AG04449 (cell line): ENCODE data around the gene ASIC1.

Experiments
- CTCF ChIA-PET: fragments of 350-600 bp; formaldehyde crosslinking; extraction: SDS; loops from one replicate; lab custom pipeline; 2021; ENCODE audit warnings: antibody characterized with exemption; lab: Yijun Ruan, JAX
- POLR2A ChIA-PET: fragments of 400-600, 350-600 bp; formaldehyde crosslinking; extraction: SDS; loops from one replicate; lab custom pipeline; 2020; ENCODE audit warnings: antibody characterized with exemption, inconsistent platforms; lab: Yijun Ruan, JAX
- DNase-seq: peaks from one replicate; pipeline ENCODE4 v3.0.0-alpha.2; 2010; ENCODE audit warnings: low read depth, low spot score
- H3K4me3 ChIP-seq: 2 replicates; pipeline ENCODE4 v1.5.1; 2011; ENCODE audit warnings: low read depth, mild to moderate bottlenecking, control low read depth, low read length
- TF ChIP-seq, protein P1 (sequence below): IDR thresholded peaks from one replicate; pipeline ENCODE4 v1.5.1; 2011; ENCODE audit warnings: mild to moderate bottlenecking, moderate library complexity, low read length, control low read depth, inconsistent platforms; ENCODE audit not compliant: insufficient read depth; ENCODE audit errors: missing control alignments

The ASIC1 gene

DNA sequence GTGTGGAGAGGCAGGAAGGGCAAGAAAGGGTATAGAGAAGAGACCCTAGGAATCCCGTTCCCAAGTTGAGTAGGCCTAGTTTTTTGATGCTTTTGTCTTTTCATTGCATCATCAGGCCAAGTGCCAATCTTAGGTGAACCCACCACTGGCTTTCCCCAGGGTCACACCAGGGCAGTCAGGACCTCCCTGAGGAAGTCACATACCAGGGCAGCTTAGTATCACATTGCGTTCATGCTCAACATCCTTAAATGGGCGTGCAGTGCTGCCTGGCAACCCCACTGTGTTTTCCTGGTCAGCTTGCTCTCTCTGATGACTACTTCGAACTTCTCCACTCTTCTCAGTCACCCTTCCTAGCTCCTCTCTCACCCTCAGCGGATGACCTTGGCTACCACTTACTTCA is 9.0 kb downstream of the ASIC1 start:
- TF ChIP-seq, protein P1, sequence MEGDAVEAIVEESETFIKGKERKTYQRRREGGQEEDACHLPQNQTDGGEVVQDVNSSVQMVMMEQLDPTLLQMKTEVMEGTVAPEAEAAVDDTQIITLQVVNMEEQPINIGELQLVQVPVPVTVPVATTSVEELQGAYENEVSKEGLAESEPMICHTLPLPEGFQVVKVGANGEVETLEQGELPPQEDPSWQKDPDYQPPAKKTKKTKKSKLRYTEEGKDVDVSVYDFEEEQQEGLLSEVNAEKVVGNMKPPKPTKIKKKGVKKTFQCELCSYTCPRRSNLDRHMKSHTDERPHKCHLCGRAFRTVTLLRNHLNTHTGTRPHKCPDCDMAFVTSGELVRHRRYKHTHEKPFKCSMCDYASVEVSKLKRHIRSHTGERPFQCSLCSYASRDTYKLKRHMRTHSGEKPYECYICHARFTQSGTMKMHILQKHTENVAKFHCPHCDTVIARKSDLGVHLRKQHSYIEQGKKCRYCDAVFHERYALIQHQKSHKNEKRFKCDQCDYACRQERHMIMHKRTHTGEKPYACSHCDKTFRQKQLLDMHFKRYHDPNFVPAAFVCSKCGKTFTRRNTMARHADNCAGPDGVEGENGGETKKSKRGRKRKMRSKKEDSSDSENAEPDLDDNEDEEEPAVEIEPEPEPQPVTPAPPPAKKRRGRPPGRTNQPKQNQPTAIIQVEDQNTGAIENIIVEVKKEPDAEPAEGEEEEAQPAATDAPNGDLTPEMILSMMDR, result no peak
- H3K4me3 ChIP-seq, result no peak overlapping the region
- peak; percentile 84 for DNase-seq
- CTCF ChIA-PET, result interaction anchor here (1.5 to 22.9 kb wide), 11 partner anchors 8 to 199 kb away, joined by 4 to 1042 read pairs (median 27); partner anchors contain the start of genes AQP5, AQP6, COX14 and SMARCD1
- POLR2A ChIA-PET, result interaction anchor here (1.2 kb wide), 1 partner anchor 18 kb away, joined by 4 read pairs; no protein-coding TSS in a partner anchor

- TF ChIP-seq, protein P1, result no peak
- ChIA-PET CTCF (interaction anchor here (1.0 to 22.9 kb wide), 16 partner anchors 9 to 291 kb away, joined by 4 to 1042 read pairs (median 18); partner anchors contain the start of genes AQP5, AQP6, COX14 and RACGAP1), POLR2A (no interaction called here)
- DNase-seq, result no peak
- H3K4me3 ChIP-seq, result no peak overlapping the region
These were observed 11.7 kb downstream of the ASIC1 start for GRCh38 chr12:50069069-50069468.

GRCh38 chr12:50069539-50069938 is 12.1 kb downstream of the ASIC1 start:
- H3K4me3 ChIP-seq, result no peak overlapping the region
- DNase-seq, result no peak
- TF ChIP-seq, protein P1, result no peak
- ChIA-PET POLR2A (no interaction called here), CTCF (interaction anchor here (1.0 to 22.9 kb wide), 23 partner anchors 9 to 292 kb away, joined by 4 to 1042 read pairs (median 12); partner anchors contain the start of genes AQP5, AQP6, COX14 and RACGAP1)

DNA sequence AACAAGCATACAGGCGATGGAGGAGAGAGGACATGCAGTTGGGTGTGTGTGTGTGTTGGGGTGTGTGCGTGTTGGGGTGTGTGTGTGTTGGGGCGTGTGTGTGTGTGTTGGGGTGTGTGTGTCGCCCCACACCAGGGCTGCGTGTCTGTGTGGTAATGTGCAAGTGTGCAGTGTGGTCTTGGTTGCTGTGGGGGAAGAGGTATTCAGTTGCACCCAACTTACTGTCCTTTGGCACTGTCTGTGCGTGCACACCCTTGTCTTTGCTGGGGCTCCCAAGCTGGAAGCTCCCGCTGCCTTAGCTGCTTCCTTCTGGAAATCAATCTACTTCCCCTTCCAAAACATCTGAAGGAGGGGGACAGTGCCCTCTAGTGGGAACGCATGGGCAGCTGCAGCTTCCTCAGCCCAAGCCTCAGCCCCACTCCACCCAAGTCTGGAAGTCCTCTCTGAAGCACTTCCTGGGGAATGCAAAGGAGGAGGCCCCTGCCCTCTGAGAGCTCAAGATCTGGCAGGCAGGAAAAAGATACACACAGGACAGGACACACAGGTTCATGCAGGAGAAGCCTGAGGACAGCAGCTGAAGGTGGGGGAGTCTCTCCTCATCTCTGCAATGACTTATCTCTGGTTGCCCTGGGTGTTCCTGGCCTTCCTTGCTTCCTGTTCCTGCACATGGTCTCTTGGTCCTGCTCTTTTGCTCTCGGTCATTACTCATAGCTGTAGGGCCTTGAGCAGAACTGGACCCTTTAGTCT is 13.1 kb downstream of the ASIC1 start:
- CTCF ChIA-PET, result interaction anchor here (0.7 to 22.9 kb wide), 45 partner anchors 9 to 717 kb away, joined by 3 to 1042 read pairs (median 6); partner anchors contain the start of genes AQP5, AQP6, COX14 and RACGAP1
- POLR2A ChIA-PET, result interaction anchor here (0.6 to 0.9 kb wide), 3 partner anchors 17 to 630 kb away, joined by 3 to 4 read pairs (median 4); no protein-coding TSS in a partner anchor
- no peak for DNase-seq
- H3K4me3 ChIP-seq, result no peak overlapping the region
- TF ChIP-seq, protein P1, result peak; percentile 94

DNA sequence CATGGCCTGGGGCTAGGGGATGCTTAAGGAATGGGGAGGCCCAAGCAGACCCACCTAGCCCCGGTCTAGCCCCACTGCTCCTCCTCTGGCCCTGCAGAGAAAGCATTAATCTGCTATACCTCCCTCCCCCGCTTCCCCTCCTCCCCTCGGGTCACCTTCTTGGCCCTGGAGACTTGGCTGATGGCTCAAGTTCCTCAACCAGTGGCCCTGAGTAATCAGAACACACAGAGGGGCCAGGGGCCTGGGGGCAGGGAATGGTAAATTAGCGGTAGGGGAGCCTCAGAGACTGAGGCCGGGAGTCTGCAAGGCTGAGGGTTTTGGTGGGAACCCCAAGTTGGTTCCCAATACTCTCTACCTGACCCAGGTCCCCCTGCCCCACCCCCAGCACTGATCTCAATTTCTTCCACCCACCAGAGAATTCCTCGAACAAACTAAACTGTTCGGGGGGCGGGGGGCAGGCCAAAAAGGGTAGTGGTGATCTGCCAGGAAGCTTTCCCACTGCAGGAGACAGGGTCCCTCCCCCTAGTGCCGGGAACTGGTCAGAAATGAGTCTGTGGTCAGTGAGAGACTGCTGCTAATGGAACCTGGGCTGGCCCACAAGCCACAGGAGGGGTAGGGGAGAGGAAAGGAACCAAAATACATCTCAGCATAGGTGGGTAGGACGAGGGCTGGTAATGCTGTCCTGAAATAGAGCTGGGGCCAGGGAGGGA is 15.0 kb downstream of the ASIC1 start:
- CTCF ChIA-PET, result interaction anchor here (1.2 to 22.9 kb wide), 10 partner anchors 13 to 206 kb away, joined by 3 to 1042 read pairs (median 42); partner anchors contain the start of genes AQP5, AQP6, COX14 and SMARCD1
- POLR2A ChIA-PET, result no interaction called here
- TF ChIP-seq, protein P1, result no peak
- H3K4me3 ChIP-seq, result no peak overlapping the region
- DNase-seq, result no peak
